NCI-H510A (cell line): ENCODE data around the gene TAF4.
"Not testable (repeated sequence)": the region's sequence is repeated elsewhere in the genome, so short reads cannot be mapped to it uniquely, and the experiment has no call there.

ENCODE experiments used
- DNase-seq: peaks from one replicate; lab custom pipeline; 2025; lab: John Stamatoyannopoulos, UW

Gene TAF4

GRCh38 chr20:62073323-62073722, 7.6 kb upstream of the TAF4 start:
- DNase-seq: no peak

DNA sequence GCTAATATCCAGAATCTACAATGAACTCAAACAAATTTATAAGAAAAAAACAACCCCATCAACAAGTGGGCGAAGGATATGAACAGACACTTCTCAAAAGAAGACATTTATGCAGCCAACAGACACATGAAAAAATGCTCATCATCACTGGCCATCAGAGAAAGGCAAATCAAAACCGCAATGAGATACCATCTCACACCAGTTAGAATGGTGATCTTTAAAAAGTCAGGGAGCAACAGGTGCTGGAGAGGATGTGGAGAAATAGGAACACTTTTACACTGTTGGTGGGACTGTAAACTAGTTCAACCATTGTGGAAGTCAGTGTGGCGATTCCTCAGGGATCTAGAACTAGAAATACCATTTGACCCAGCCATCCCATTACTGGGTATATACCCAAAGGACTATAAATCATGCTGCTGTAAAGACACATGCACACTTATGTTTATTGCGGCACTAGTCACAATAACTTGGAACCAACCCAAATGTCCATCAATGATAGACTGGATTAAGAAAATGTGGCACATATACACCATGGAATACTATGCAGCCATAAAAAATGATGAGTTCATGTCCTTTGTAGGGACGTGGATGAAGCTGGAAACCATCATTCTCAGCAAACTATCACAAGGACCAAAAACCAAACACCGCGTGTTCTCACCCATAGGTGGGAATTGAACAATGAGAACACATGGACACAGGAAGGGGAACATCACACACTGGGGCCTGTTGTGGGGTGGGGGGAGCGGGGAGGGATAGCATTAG, 6.2 kb upstream of the TAF4 start:
- DNase-seq: not testable (repeated sequence)

DNA sequence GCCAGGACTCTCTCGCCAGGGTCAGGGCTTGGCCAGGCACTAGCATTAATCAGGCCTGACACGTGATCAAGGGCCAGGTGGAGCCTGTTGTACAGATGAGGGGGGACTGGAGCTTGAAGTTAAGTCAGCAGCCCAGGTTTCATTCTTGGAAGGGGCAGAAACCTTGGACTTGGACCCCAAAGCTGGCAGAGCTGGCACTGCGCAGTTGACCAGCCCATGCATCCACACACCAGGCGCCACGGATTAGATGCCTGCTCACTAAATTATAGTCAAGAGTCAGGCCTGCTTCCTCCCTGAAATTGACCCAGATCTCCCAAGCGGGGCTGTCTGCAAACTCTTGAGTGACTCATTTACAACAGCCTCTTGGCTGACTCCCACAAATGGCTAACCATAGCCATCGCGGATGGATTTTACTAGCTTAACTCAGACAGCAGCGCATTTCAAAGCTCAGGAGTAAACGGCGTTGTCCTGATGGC, 4.1 kb upstream of the TAF4 start:
- no peak for DNase-seq

GRCh38 chr20:62068997-62069396, 3.3 kb upstream of the TAF4 start:
- DNase-seq: no peak

DNA sequence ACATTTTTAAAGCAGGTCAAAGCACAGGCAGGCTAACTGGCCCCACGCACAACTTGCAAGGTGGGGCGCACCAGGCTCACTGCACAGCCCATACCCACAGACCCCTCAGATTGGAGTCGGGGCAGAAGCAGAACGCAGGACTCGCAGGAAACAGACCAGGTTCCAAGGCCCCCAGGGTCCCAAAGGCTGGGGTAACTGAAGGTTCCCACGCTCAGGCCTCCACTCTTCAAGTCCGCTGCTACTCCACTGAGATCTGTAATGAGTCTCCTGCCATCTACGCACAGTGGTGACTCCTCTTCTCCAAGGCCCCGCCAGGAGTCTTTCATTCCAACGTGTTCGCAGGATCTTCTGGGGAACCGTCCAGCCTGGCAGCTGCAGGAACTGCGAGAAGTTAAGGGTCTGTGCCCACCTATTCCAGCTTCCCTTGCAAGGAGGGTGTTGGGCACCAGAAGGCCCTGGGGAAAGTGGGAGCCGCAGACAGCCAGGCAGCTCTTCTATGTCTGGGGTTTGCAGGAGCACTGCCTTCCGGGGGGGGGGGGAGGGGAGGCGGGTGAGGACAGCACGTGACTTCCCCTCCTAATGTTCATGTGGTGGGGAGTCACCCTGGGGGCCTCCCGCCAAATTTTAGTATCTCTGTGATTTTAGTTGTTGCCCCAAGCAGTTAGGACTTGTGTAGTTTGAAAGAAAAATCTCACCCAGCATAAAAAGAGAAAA, 2.0 kb upstream of the TAF4 start:
- no peak for DNase-seq

GRCh38 chr20:62066983-62067433, 1.3 kb upstream of the TAF4 start:
- no peak for DNase-seq

- DNase-seq: peak; percentile 53
Measured at GRCh38 chr20:62066339-62066982, 780 bp upstream of the TAF4 start.

DNA sequence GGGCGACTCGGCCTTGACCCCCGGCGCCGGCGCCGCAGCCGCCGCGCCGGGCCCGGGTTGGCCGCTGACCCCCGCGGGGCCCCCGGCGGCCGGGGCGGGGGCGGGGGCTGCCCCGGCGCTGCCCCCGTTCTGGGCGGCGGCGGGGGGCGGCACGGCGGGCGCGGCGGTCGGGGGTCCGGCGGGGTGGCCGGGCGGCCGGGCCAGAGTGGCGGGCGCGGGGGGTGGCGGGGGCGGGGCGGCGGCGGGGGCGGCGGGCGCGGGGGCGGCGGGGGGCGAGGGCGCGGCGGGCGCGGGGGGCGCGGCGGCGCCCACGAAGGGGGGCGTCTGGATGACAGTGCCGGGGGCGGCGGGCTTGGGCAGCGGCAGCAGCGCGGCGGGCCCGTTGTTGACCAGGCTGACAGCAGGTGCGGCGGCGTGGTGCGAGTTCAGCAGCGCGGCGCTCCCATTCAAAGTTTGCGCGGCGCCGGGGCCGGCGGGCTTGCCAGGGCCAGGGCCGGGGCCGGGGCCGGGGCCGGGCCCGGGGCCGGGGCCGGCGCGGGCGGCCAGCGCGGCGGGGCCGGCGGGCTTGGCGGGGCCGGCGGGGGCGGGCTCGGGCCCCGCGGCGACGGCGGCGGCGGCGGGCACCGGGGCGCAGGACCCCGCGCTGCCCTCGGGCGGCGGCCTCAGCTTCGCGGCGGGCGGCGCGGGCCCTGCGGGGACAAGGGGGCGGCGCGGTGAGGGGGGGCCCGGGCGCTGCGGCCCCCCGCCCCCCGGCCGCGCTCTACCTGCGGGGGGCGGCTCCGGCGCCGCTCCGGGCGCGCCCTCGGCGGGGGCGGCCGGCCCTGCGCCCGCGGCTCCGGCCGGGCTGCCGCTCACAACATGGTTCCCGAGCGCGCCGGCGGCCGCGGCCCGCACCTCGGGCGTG, 659 bp downstream of the TAF4 start:
- DNase-seq: no peak

DNA sequence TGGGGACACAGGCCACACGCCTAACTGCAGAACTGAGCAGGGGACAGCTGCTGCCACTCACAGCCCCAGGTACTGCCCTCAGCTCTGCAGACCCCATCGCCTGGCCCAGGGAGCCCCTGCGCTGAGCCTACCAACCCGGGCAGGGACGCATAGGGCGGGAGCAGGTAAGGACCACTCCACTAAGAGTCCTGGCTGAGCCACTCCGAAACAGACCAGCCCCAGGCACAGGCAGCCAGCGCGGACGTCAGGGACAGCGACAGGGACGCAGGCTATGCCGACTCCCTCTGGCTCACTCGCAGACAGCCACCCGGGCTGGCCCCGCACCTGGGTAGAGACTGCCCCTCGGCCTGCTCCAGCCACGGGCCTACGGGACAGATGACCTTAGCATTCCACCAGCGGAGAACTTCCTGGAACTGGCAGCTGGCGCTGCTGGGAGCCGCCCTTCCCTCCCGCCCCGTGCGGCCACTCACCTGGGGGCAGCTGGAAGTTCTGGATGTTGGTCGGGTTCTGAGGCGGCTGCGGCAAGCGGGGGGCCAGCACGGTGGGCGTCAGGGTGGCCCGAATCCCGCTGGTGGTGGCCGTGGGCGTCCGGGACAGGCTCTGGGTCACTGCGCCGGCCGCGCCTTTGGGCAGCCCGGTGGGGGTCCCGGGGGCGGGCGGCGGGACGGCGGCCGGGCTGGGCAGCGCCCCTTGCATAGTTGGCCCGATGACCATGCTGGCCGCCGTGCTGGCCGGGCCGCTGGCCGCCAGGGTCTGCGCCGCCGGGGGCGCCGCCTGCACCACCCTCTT, 1.5 kb downstream of the TAF4 start:
- no peak for DNase-seq

DNA sequence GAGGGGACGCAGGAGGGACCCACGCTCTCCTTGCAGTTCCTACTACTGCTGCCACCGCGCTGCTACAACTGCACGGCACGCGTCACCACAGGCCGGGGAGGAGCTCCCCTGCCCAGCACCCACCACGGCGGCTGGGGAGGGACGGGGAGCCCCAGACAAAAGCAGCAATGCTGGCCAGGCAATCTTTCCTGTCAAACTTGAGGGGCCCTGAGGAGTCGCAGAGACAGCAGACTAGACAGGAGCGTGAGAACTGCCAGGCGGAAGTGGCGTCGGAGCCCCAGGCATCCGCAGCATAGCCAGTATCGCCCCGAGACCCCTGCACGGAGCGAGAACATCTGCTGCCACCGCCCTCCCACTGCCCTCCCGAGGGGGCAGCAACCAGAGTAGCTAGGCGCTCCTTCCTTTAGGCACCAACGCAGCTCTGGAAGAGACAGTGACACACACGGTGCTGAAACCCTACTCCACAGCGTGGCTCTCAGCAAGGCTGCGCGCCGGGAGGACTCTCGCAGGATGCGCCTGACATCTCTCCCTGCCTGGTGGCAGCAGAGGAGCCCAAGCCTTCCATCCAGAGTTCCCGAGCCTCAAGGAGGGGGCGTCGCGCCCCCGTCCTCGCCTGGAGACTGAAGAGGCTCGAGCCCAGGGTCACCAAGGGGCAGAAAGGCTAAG, 2.2 kb downstream of the TAF4 start:
- peak; percentile 25 for DNase-seq

DNA sequence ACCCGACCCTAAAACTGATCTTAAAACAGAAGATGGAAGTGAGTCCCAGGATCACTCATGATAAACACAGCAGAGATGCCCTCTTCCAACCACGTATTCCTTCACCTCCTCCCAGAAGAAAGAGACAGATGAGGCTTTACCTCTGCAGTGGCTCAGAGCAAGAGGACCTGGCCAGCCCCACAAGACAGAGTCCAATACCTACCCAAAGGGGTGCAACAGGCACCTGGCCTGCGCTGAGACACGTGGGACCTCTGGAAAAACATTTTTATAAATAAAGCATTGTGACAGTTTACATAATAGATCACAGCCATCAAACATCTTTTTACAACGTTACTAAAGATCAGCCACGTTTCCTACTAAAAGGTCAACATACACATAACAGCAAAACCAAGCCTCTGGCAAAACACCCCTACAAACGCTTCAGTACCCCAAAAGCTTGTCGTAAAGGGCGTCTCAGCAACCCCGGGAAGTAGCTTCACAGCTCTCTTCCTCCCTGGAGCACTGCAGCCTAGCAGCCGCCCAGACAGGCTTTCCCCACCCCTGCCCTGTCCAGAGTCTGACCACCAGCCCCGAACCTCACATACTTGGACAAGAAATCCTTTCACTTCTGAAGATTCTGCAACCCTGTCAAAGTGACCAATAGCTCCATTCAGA, 2.9 kb downstream of the TAF4 start:
- DNase-seq: no peak

GRCh38 chr20:62061851-62062423, 3.7 kb downstream of the TAF4 start:
- no peak for DNase-seq

GRCh38 chr20:62060631-62061541, 4.8 kb downstream of the TAF4 start:
- DNase-seq: no peak

DNA sequence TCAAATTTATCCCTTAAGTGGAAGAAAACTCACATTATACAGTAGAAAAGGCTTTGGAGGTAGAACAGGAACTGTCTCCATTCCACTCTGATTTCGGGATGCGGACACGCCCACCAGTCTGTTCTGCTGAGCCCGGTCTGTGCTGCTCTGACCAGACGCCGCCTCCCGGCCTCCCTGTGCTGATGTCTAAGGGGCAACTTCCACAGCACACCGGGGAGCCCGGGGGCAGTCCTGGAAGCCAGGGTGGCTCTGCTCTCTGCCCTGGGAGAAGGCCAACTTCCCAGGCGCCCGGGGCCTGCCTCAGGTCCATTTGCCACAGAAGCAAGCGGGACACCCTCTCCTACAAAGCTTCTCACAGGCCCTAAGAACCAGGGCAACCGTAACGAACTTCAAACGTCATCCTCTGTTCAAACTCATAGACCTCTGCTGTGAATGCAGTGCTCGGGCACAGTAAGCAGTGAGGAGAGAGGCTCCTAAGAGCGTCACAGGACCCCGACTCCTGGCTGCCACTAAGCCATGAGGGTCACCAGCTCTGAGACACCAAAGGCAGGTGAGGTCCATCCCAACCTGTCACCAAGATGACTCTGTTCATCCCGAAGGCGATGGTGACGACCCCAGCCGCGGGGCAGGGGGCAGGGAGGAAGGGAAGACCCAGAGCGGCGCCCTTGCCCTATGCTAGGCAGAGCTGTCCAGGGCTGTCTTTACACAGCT, 5.6 kb downstream of the TAF4 start:
- DNase-seq: no peak

GRCh38 chr20:62059401-62059800, 6.3 kb downstream of the TAF4 start:
- DNase-seq: no peak

- DNase-seq: no peak
Measured at GRCh38 chr20:62058941-62059340, 6.7 kb downstream of the TAF4 start.

DNA sequence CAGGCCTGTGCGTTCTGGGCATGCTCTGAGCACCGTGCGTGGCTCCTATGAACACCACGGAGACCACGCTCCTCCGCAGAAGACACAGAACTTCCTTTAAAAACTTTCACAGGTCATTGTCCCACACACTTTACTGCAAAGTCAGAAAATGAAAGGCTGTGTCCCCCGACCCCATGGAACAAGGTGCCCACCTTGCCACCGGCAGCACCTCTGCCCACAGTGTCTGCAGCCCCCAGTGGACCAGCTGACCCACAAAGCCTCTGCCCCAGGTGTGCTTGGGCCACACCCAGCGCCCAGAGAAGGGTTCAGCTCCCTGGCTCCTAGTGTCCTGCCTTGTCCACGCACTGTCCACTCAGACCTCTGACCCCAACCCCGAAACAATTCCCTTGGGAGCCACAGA, 8.7 kb downstream of the TAF4 start:
- DNase-seq: no peak

DNA sequence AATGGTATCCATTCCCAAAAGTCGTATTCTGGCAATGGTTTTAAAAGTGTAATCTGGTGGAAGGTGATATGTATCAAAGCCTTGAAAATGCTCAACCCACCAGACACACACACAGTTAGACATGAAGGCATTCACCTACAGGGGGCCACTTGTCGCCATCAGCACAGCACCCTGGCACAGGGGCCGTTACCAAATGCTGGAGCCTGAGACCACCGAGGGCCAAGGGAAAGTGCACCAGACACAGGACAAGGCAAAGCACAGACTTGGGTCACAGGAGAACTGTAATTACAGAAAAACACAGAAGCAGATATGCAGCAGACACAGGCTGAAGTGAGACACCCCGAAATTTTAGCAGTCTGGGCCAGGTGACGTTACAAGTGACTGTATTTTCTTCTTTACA, 9.3 kb downstream of the TAF4 start:
- DNase-seq: no peak
